Stimulated activated CD8-positive, alpha-beta memory T cell treated with anti-CD3 and anti-CD28 coated beads, Interleukin-4, amount 100 ng/mL, for 48 hours (primary cell): ENCODE data around the gene SETD1A.
A peak's percentile ranks its signal among the peaks of the same experiment; 100 is the strongest.
"Not testable (repeated sequence)": the region's sequence is repeated elsewhere in the genome, so short reads cannot be mapped to it uniquely, and the experiment has no call there.

Experiments
- DNase-seq: peaks from one replicate; pipeline ENCODE4 v3.0.0-alpha.2; 2020

The SETD1A gene

DNA sequence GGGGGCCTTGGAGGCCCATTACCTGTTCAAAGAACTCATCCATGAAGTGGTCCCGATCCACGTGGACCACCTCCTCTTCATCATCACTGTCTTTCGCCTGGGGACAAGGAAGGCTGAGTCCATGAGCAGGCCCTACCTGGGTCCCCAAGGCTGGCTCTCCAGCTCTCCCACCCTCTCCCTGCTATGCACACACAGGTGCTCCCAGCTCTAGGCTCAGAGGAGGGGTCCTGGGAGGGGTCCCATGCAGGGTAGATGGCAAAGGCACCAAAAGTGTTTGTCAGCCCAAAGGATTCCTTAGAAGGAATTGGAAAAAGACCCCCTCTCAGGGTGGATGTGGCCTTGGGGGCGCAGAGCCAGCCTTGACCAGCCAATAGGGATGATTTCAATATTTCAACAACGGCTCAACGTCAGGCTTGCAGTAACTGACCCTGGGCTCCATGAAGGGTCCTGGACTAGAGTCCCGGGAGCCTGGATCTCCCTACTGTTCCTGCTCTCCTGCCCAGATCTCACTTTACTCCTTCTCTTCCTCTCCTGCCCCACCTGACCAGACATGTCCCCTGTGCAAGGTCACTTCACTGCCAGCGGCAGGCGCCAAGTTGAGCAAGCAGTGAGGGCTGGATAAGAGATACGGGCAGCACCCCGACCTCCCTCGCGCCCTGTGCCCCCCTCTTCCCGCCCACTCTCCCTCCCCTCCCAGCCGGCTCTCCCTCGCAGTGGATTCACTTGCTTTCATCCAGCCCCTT lies 44.1 kb downstream of the SETD1A start:
- no peak for DNase-seq

- DNase-seq = no peak
These were observed 44.7 kb downstream of the SETD1A start for GRCh38 chr16:31002250-31002700.

DNA sequence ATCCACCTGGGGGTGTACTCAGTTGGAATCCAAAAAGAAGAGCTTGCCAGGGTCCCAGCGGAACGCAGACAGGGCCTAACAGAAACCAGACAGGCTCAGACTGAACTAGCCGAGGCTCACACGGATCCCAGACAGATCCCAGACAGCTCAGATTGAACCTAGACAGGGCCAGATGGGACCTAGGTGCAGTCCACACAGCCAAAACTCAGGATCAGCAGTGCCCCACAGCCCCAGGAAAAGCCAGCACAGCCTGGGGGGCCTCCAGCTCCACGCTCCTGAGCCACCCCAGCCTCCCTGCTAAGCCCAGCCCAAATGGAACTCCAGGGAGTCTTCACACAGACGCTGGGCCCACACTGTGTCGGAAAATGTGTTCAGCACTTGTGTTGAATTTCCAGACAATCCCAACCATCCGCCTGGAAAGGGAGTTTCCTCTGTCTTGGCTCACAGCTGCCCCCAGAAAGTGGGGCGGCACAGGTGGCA lies 45.3 kb downstream of the SETD1A start:
- DNase-seq = no peak

GRCh38 chr16:31003744-31004143 lies 46.2 kb downstream of the SETD1A start:
- DNase-seq = no peak

GRCh38 chr16:31004658-31005057 lies 47.1 kb downstream of the SETD1A start:
- DNase-seq = no peak

DNA sequence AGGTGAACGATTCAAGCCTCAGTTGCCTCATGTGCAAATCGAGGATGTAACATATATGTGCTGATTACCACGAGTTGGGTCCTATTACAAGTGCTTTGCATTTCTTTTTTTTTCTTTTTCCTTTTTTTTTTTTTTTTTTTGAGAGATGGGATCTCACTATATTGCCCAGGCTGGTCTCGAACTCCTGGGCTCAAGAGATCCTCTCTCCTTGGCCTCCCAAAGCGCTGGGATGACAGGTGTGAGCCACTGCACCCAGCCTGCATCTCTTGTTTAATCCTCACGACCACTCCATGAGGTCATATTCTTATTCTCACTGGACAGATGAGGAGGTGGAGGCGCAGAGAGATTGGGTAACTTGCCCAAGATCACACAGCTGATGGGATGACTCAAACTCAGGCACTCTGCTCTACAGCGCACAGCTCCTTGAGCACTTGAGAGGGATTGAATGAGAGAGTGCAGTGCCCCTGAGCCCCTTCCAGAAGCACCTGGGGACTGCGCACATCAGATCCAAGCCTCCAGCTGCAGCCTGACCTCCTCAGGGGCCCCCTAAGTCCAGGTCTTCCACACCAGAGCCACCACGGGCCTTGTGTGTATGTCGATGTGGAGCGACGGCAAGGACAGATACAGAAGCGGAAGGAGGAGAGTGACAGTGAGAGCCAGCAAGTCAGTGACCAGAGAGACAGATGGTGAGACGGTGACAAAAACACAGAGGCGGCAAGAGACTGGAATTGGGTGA lies 48.0 kb downstream of the SETD1A start:
- no peak for DNase-seq

DNA sequence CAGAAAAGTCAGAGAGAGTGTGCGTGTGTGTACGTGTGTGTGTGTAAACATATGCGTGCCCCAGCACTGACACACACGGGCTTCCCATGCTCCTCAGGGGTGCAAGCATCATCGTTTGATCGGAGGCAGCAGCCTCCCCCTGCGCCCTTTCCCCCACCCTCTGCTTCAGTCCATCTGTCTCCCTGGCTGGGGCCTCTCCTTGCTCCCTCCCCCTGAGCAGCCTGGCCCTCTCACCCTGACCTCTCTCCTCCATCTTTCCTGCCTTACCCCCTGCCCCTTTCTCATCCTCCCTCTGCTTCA lies 48.5 kb downstream of the SETD1A start:
- DNase-seq = no peak

GRCh38 chr16:31006589-31006988 lies 49.0 kb downstream of the SETD1A start:
- DNase-seq = no peak

- DNase-seq = no peak
These were observed 50.1 kb downstream of the SETD1A start for GRCh38 chr16:31007684-31008083.

DNA sequence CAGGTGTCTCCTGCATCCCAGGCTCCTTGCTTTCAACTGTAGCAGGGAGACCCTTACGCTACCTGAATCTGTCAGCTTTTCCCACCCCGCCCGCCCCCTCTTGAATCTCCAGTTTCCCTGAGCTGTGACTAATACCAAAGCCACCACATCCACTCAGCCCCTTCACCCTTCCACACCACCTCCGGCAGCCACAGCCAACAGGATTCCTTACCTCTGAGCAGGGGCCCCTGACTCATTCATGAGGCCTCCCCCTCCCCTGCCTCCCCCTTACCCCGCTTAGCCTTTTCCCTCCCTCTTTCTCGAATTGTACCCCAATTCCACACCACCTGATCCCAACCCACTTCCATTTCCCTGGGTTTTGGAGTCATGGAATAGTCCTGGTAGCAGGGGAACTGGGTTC lies 50.6 kb downstream of the SETD1A start:
- DNase-seq = no peak

DNA sequence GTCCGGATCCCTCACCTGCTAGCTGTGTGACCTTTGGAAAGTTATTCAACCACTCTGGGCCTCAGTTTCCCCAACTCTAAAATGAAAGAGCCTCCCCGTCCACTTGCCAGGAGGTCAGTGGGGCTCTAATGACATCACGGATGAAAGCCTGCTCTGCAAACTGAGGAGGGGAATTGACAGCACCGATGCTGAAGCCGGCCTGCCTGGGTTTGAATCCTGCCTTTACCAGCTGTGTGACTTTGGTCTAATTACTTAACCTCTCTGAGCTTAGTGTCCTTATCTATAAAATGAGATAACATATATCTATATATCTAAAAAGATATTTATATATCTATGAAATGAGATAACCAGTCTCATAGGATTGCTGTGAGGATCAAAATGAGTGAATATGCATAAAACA lies 51.0 kb downstream of the SETD1A start:
- no peak for DNase-seq

DNA sequence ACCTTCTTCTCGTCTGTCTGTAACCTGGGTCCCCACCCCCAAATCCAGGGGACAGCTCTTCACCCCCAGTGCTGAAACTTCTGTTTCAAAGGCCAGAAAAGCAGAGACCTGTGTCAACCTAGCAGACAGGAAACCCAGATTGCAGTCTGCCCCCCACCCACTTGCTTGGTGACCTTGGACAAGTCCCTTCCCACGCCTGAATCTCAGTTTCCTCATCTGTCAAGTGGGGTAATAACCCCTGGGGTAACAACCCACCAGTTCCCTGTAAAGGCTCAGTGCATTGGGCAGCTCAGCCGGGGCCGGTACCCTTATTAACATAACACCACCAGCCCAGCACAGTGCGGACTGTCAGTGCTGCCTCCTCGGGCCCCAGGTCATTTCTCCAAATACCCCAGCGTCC lies 51.6 kb downstream of the SETD1A start:
- DNase-seq = no peak

- no peak for DNase-seq
These were observed 52.5 kb downstream of the SETD1A start for GRCh38 chr16:31009894-31010584.

- peak; percentile 54 for DNase-seq
These were observed 53.2 kb downstream of the SETD1A start, which contains the start of gene STX1B for GRCh38 chr16:31010585-31011325. STX1B (minus strand) TSS chr16:31010638; CDS start chr16:31010396, 242 bp downstream.

DNA sequence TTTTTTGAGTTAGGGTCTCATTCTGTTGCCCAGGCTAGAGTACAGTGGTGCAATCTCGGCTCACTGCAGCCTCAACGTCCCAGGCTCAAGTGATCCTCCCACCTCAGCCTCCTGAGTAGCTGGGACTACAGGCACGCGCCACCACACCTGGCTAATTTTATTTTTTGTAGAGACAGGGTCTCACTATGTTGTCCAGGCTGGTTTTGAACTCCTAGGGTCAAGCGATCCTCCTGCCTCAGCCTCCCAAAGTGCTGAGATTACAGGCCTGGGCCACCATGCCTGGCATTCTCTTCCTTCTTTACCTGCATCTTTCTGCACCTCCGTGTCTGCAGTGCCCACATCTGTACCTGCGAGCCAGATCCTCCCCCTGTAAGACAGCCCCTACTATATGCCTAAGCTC lies 54.3 kb downstream of the SETD1A start:
- DNase-seq = not testable (repeated sequence)

DNA sequence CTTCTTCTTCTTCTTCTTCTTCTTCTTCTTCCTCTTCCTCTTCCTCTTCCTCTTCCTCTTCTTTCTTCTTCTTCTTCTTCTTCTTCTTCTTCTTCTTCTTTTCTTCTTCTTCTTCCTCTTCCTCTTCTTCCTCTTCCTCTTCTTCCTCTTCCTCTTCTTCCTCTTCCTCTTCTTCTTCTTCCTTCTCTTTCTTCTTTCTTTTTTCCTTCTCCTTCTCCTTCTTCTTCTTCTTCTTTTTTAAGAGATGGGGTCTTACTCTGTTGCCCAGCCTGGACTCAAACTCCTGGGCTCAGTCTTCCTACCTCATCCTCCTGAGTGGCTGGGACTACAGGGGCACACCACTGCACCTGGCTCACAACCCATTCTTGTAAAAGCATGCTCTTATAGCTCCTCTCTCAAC lies 55.7 kb downstream of the SETD1A start:
- not testable (repeated sequence) for DNase-seq

DNA sequence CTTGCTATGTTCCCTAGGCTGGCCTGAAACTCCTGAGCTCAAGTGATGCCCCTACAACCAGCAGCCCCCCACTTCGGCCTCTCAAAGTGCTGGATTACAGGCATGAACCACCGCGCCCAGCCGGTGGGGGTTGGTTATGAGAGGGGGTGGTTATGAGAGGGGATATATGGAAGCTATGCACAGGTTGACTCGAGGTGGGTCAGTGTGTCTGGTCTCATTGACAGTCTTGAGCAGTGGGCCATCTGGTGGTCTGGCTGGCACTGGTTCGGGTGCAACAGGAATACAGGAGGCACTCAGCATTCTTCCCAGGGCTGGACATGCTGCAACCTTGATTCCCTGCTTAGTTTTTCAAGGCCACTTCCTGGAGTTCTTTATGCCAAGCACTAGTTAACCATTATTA lies 58.5 kb downstream of the SETD1A start:
- DNase-seq = no peak

GRCh38 chr16:31017756-31018155 lies 60.2 kb downstream of the SETD1A start:
- DNase-seq = not testable (repeated sequence)

GRCh38 chr16:31020536-31020935 lies 63.0 kb downstream of the SETD1A start:
- no peak for DNase-seq

GRCh38 chr16:31022544-31023251 lies 65.1 kb downstream of the SETD1A start:
- DNase-seq = no peak

DNA sequence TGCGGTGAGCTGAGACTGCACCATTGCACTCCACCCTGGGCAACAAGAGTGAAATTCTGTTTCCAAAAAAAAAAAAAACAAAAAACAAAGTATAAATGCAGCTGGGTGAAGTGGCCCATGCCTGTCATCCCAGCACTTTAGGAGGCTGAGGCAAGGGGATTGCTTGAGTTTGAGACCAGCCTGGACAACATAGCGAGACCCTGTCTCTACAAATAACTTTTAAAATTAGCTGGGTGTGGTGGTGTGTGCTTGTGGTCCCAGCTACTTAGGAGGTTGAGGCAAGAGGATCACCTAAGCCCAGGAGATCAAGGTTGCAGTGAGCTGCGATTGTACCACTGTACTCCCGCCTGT lies 65.7 kb downstream of the SETD1A start:
- no peak for DNase-seq

DNA sequence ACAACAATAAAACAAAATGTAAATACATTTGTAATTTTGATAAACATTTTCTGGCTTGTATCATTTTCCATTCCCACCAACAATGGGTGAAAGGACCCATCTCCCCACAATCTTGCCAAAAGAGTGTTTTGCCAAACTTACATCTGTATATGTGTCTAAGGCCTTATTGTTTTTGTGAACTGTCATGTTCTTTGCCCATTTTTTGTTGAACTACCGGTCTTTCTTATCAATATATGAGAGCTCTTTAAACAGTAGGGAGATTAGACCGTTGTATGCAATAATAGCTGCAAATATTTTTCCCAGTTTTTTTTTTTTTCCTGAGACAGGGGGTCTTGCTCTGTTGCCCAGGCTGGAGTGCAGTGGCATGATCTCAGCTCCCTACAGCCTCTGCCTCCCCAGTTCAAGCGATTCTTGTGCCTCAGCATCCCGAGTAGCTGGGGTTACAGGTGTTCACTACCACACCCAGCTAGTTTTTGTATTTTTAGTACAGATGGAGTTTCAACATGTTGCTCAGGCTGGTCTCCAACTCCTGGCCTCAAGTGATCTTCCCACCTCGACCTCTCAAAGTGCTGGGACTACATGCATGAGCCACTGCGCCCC lies 66.2 kb downstream of the SETD1A start:
- no peak for DNase-seq
